Right lobe of liver (tissue), 6 donors: ENCODE measurements around the gene ADPRS. TPM values are rescaled to one million over a fixed set of nuclear protein-coding genes. Genes with fewer than 3 reads are reported as not detected.

Experiments
- ATAC-seq, 4 donors: fragments of 200-7000 bp; cut with Tn5 transposase; one replicate each; pipeline ENCODE4 v1.9.1; 2020; ENCODE audit warnings: mild to moderate bottlenecking in 4 of 4, moderate library complexity in 4 of 4
- DNase-seq, 3 donors: peaks; one replicate each; pipeline ENCODE4 v3.0.0-alpha.2; 2020
- H3K27ac ChIP-seq, 3 donors: fragments of 200-600 bp; one replicate each; pipeline ENCODE4 v1.8.0; 2022
- H3K27me3 ChIP-seq, 2 donors: fragments of 200-600 bp; one replicate each; pipeline ENCODE4 v1.8.0; 2022
- H3K36me3 ChIP-seq, 4 donors: fragments of 200-600 bp; sonication (generic) in 1 of 4; one replicate each; pipeline versions ENCODE4 v1.5.1 to v1.8.0; 2017 to 2022; ENCODE audit warnings: control low read depth in 1 of 4
- H3K4me1 ChIP-seq, 4 donors: fragments of 200-600 bp; sonication (generic) in 1 of 4; one replicate each; pipeline versions ENCODE4 v1.5.1 to v1.8.0; 2017 to 2022; ENCODE audit warnings: control low read depth in 1 of 4
- H3K4me3 ChIP-seq, 3 donors: fragments of 200-600 bp; one replicate each; pipeline ENCODE4 v1.8.0; 2022
- H3K9me3 ChIP-seq, 4 donors: fragments of 200-600 bp; sonication (generic) in 1 of 4; one replicate each; pipeline versions ENCODE4 v1.5.1 to v1.8.0; 2017 to 2022; ENCODE audit warnings: control low read depth in 1 of 4
- CTCF ChIP-seq, 4 donors: fragments of 200-600 bp in 3 of 4; fragments of 450-650 bp in 1 of 4; IDR thresholded peaks; one replicate each; pipeline versions ENCODE4 v1.5.1 to v1.8.0; 2016 to 2022; ENCODE audit warnings: antibody characterized with exemption in 4 of 4, mild to moderate bottlenecking in 2 of 4
- POLR2A ChIP-seq: fragments of 450-650 bp; IDR thresholded peaks from one replicate; pipeline ENCODE4 v1.6.1; 2017; ENCODE audit warnings: antibody characterized with exemption, mild to moderate bottlenecking
- WGBS: methylation state at CpG from one replicate; pipeline ENCODE4 v1.1.6; 2018; ENCODE audit warnings: low coverage, low lambda C conversion rate; ENCODE audit not compliant: insufficient coverage; ENCODE audit errors: missing lambda C conversion rate; 5-methylcytosine and 5-hydroxymethylcytosine counted together
- intact Hi-C, 2 donors: fragments of 100-400 bp; cut with DNase I; formaldehyde crosslinking; loops; one replicate each; pipeline versions ENCODE4 v1.11.2 to v1.14.1; 2022
- total RNA-seq, 6 experiments: library from RNA; depleted of rRNA in 2 of 6; stranded (reverse); fragments of >200 nt in 2 of 6; fragmentation: NEBNext Ultra II Directional in 3 of 6; extraction: Animal tissue kit (Norgen Biotek cat#: 25700) in 3 of 6; gene quantifications; one replicate each; pipeline versions ENCODE4 v1.1.0 to v1.2.4, GENCODE V29; 2016 to 2023
- donor health status: DM: no; HTN: yes; CAD: no.
- donor health status: DM: no; HTN: no; CAD: no.
- donor health status: DM: no; HTN: no; CAD: no.
- donor health status: DM: no; HTN: yes; CAD: no.
- donor health status: DM: no; HTN: yes; CAD: no.

The ADPRS gene
- total RNA-seq, 6 experiments from 2014 or later = 9.1 to 30.7 (median 14.9) TPM

DNA sequence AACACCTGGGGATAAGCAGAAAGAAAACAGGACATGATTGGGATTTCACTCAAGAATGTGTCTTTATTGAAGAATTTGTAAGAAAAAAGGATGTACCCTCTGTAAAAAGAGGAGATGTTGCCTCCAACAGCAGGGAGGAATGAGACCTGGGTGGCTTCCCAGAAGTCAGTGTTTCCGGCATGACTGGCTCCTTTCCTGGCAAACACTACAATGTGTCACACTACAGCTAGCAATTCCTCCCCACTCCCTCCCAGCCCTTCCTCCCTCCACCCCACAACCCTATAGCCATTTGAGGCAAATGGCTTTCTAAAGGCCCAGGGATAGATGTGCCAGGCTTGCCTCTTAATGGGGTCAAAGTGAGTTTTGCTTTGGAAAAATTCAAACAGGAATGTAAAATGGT lies 47.8 kb downstream of the ADPRS start:
- WGBS = no CpG with 5 or more reads among the region's 1 CpG
- Histone ChIP-seq H3K27me3 (no peaks in the 10 kb centered on the region), H3K27ac (peak overlapping the region in 1 of 3 donors; percentile 23), H3K9me3 (no peaks in the 10 kb centered on the region), H3K4me1 (no peaks in the 10 kb centered on the region), H3K36me3 (peaks cover 6 to 33% (median 10%) of the 10 kb centered on the region in 4 donors), H3K4me3 (no peak overlapping the region)
- intact Hi-C loops = no loop called here
- TF ChIP-seq CTCF (IDR thresholded peaks at IDR 0.05) = no peak
- no peak for TF ChIP-seq POLR2A
- ATAC-seq (peak in 1 of 4 donors; percentile 66), DNase-seq (no peak)

DNA sequence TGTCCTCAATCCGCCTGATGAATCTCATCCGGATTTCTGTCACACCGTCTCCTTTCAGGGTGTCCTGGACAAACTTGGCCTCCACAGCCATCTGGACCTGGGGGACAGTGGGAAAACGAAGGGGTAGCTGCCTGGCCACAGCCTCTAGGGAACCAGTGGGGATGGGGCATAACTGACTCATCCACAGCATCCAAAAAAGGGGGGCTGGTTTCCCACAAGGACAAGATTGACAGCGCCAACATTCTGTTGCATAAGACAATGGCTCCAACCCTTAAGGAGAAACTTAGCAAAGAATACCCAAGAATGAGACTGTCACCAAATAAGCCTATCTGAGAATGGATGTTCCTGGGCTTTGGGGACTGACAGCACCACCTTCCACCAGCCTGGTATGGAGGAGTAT lies 48.5 kb downstream of the ADPRS start:
- ATAC-seq (no peak), DNase-seq (no peak)
- Histone ChIP-seq H3K9me3 (no peaks in the 10 kb centered on the region), H3K27me3 (no peaks in the 10 kb centered on the region), H3K4me3 (no peak overlapping the region), H3K36me3 (peaks cover 6 to 33% (median 10%) of the 10 kb centered on the region in 4 donors), H3K27ac (peak overlapping the region in 1 of 3 donors; percentile 23), H3K4me1 (no peaks in the 10 kb centered on the region)
- intact Hi-C loops = no loop called here
- TF ChIP-seq CTCF (IDR thresholded peaks at IDR 0.05) (no peak), POLR2A (no peak)
- WGBS = 80% methylated on average over 3 of the region's 5 CpGs

GRCh38 chr1:36137776-36138175 lies 49.1 kb downstream of the ADPRS start:
- Histone ChIP-seq H3K27ac (no peak overlapping the region), H3K27me3 (no peaks in the 10 kb centered on the region), H3K36me3 (peaks cover 6 to 33% (median 10%) of the 10 kb centered on the region in 4 donors), H3K9me3 (no peaks in the 10 kb centered on the region), H3K4me1 (no peaks in the 10 kb centered on the region), H3K4me3 (no peak overlapping the region)
- 100% methylated on average over 3 of the region's 3 CpGs for WGBS
- TF ChIP-seq CTCF (IDR thresholded peaks at IDR 0.05) (no peak), POLR2A (no peak)
- DNase-seq (no peak), ATAC-seq (no peak)
- intact Hi-C loops = no loop called here

DNA sequence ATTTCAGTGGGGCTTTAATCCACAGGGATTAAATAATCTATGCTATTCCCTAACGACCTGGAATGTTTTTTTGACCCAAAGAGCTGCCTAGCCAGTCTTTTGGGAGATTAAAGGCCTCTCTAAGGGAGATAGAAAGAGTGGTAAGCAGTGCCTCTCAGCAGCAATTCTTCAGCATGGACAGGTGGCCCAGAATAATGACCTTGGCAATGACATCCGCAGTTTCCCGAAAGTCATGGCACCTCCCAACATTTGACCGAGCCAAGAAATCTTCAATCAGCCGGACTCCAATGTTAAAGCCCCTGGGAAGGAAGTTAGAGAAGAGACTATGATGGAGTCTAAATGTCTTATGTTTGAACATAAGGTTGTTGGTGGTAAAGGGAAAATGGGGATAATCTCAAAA lies 50.8 kb downstream of the ADPRS start:
- ATAC-seq = no peak
- H3K27ac ChIP-seq = no peak overlapping the region
- no peaks in the 10 kb centered on the region for H3K27me3 ChIP-seq
- no peak for TF ChIP-seq POLR2A
- TF ChIP-seq CTCF (IDR thresholded peaks at IDR 0.05) = no peak
- H3K36me3 ChIP-seq = peaks cover 6 to 33% (median 10%) of the 10 kb centered on the region in 4 donors
- no peak overlapping the region for H3K4me3 ChIP-seq
- no peaks in the 10 kb centered on the region for H3K9me3 ChIP-seq
- WGBS = 83% methylated on average over 5 of the region's 5 CpGs
- H3K4me1 ChIP-seq = no peaks in the 10 kb centered on the region
- no peak for DNase-seq
- intact Hi-C loops = no loop called here

- intact Hi-C loops = no loop called here
- DNase-seq = no peak
Measured at GRCh38 chr1:36142121-36142520, 53.4 kb downstream of the ADPRS start.

More at GRCh38 chr1:36142121-36142520, 53.4 kb downstream of the ADPRS start:
- WGBS = 31% methylated on average over 1 of the region's 1 CpG
- no peaks in the 10 kb centered on the region for H3K4me1 ChIP-seq
- ATAC-seq = peak in 2 of 4 donors; percentile 22 to 49
- H3K4me3 ChIP-seq = no peak overlapping the region
- no peak overlapping the region for H3K27ac ChIP-seq
- H3K9me3 ChIP-seq = no peaks in the 10 kb centered on the region
- H3K27me3 ChIP-seq = no peaks in the 10 kb centered on the region
- TF ChIP-seq POLR2A (no peak), CTCF (IDR thresholded peaks at IDR 0.05) (no peak)
- H3K36me3 ChIP-seq = peaks cover 6 to 26% (median 10%) of the 10 kb centered on the region in 4 donors
